Neural progenitor cell (in vitro differentiated cells): Measurements from ENCODE around the gene SDK1. TPM values are rescaled to one million over a fixed set of nuclear protein-coding genes. Genes with fewer than 3 reads are reported as not detected.

Source experiments
- DNase-seq: peaks from one replicate; pipeline ENCODE4 v3.0.0-alpha.2; 2016; ENCODE audit warnings: low spot score
- H2AFZ ChIP-seq: fragments of 200-600 bp; sonication (generic); replicated peaks from 2 replicates; pipeline ENCODE4 v1.6.1; 2016; ENCODE audit warnings: antibody characterized with exemption
- H3F3A ChIP-seq: fragments of 200-600 bp; sonication (generic); 2 replicates; pipeline ENCODE4 v1.6.1; 2016; ENCODE audit warnings: antibody characterized with exemption, low read depth
- H3K27ac ChIP-seq: fragments of 200-600 bp; sonication (generic); 2 replicates; pipeline ENCODE4 v1.5.1; 2016; ENCODE audit warnings: mild to moderate bottlenecking
- H3K27me3 ChIP-seq: fragments of 200-600 bp; sonication (generic); 2 replicates; pipeline ENCODE4 v1.6.1; 2016; ENCODE audit warnings: mild to moderate bottlenecking, moderate library complexity
- H3K36me3 ChIP-seq: fragments of 200-600 bp; sonication (generic); 2 replicates; pipeline ENCODE4 v1.5.1; 2016
- H3K4me1 ChIP-seq: fragments of 200-600 bp; sonication (generic); 2 replicates; pipeline ENCODE4 v1.6.1; 2016; ENCODE audit warnings: mixed run types
- H3K4me2 ChIP-seq: fragments of 200-600 bp; sonication (generic); 2 replicates; pipeline ENCODE4 v1.6.1; 2016
- H3K4me3 ChIP-seq: fragments of 200-600 bp; sonication (generic); 2 replicates; pipeline ENCODE4 v1.5.1; 2016
- H3K79me2 ChIP-seq: fragments of 200-600 bp; sonication (generic); 2 replicates; pipeline ENCODE4 v1.6.1; 2016; ENCODE audit warnings: low read depth
- H3K9ac ChIP-seq: fragments of 200-600 bp; sonication (generic); 2 replicates; pipeline ENCODE4 v1.6.1; 2016
- H3K9me3 ChIP-seq: fragments of 200-600 bp; sonication (generic); 2 replicates; pipeline ENCODE4 v1.5.1; 2016; ENCODE audit warnings: low read depth
- H4K20me1 ChIP-seq: fragments of 200-600 bp; sonication (generic); 2 replicates; pipeline ENCODE4 v1.6.1; 2016; ENCODE audit warnings: low read depth
- H3K27ac Mint-ChIP-seq: 3 replicates; pipeline ENCODE4 v1.8.0; 2021; ENCODE audit warnings: mixed read lengths
- H3K27me3 Mint-ChIP-seq: 2 replicates; pipeline ENCODE4 v1.8.0; 2022; ENCODE audit warnings: low read depth, mild to moderate bottlenecking, inconsistent platforms, moderate library complexity, mixed read lengths; ENCODE audit not compliant: insufficient read depth
- H3K36me3 Mint-ChIP-seq: 3 replicates; pipeline ENCODE4 v1.8.0; 2021; ENCODE audit warnings: mixed read lengths
- H3K4me1 Mint-ChIP-seq: 3 replicates; pipeline ENCODE4 v1.8.0; 2021; ENCODE audit warnings: mixed read lengths
- H3K4me3 Mint-ChIP-seq: 3 replicates; pipeline ENCODE4 v1.8.0; 2021; ENCODE audit warnings: mild to moderate bottlenecking, moderate library complexity, mixed read lengths
- H3K9me3 Mint-ChIP-seq: 3 replicates; pipeline ENCODE4 v1.8.0; 2020; ENCODE audit warnings: mixed read lengths
- EZH2 ChIP-seq: fragments of 200-600 bp; sonication (generic); IDR thresholded peaks from 2 replicates; pipeline ENCODE4 v1.6.1; 2017; ENCODE audit warnings: antibody characterized with exemption, mild to moderate bottlenecking, moderate library complexity
- EZH2phosphoT487 ChIP-seq: fragments of 200-600 bp; sonication (generic); IDR thresholded peaks from 2 replicates; pipeline ENCODE4 v1.6.1; 2017; ENCODE audit warnings: antibody characterized with exemption
- total RNA-seq: library from RNA; depleted of rRNA; stranded (reverse); fragments of >200 nt; gene quantifications from 2 replicates; pipeline ENCODE4 v1.2.3, GENCODE V29; 2015; ENCODE audit warnings: low replicate concordance
- TF ChIP-seq, protein P1 (sequence below): fragments of 200-600 bp; sonication (generic); IDR thresholded peaks from 2 replicates; pipeline ENCODE4 v1.5.1; 2017; ENCODE audit warnings: antibody characterized with exemption, mild to moderate bottlenecking

SDK1 gene
- total RNA-seq, 1 donor from 2014 or later: 4.9 TPM

DNA sequence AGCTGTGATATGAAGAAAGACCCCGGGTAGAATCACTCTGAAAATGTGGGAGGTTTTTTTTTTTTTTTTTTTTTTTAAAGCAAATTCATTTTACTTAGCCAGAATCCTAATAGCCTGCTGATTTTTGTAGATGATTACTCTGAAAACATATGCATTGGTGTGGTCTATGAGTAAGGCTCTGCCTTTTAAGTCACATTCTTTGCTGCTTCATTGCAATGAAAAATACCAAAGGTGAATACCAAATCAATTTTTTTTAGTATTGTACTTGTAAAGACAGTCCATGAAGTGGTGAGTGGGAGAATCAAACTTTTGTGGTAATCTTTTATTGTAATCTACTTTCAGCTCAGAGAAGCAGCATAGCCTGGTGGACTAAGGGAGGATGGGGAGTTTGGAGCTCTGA lies 130.3 kb downstream of the SDK1 start:
- Mint-ChIP-seq H3K4me1 (peaks cover 14% of the 10 kb centered on the region), H3K27me3 (no peaks in the 10 kb centered on the region), H3K4me3 (no peak overlapping the region), H3K27ac (no peak overlapping the region), H3K36me3 (peaks cover 5% of the 10 kb centered on the region), H3K9me3 (no peaks in the 10 kb centered on the region)
- H4K20me1 ChIP-seq: no peaks in the 10 kb centered on the region
- no peak overlapping the region for H3K4me3 ChIP-seq
- H3K27ac ChIP-seq: no peak overlapping the region
- no peaks in the 10 kb centered on the region for H3K79me2 ChIP-seq
- H3K9me3 ChIP-seq: no peaks in the 10 kb centered on the region
- no peak overlapping the region for H3K4me2 ChIP-seq
- no peaks in the 10 kb centered on the region for H3K36me3 ChIP-seq
- DNase-seq: no peak
- H3F3A ChIP-seq: no peaks in the 10 kb centered on the region
- H3K27me3 ChIP-seq: no peaks in the 10 kb centered on the region
- no peak overlapping the region for H2AFZ ChIP-seq
- no peak for TF ChIP-seq EZH2
- TF ChIP-seq, protein P1, sequence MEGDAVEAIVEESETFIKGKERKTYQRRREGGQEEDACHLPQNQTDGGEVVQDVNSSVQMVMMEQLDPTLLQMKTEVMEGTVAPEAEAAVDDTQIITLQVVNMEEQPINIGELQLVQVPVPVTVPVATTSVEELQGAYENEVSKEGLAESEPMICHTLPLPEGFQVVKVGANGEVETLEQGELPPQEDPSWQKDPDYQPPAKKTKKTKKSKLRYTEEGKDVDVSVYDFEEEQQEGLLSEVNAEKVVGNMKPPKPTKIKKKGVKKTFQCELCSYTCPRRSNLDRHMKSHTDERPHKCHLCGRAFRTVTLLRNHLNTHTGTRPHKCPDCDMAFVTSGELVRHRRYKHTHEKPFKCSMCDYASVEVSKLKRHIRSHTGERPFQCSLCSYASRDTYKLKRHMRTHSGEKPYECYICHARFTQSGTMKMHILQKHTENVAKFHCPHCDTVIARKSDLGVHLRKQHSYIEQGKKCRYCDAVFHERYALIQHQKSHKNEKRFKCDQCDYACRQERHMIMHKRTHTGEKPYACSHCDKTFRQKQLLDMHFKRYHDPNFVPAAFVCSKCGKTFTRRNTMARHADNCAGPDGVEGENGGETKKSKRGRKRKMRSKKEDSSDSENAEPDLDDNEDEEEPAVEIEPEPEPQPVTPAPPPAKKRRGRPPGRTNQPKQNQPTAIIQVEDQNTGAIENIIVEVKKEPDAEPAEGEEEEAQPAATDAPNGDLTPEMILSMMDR: no peak
- no peak for TF ChIP-seq EZH2phosphoT487
- H3K9ac ChIP-seq: no peak overlapping the region
- peaks cover 7% of the 10 kb centered on the region for H3K4me1 ChIP-seq

DNA sequence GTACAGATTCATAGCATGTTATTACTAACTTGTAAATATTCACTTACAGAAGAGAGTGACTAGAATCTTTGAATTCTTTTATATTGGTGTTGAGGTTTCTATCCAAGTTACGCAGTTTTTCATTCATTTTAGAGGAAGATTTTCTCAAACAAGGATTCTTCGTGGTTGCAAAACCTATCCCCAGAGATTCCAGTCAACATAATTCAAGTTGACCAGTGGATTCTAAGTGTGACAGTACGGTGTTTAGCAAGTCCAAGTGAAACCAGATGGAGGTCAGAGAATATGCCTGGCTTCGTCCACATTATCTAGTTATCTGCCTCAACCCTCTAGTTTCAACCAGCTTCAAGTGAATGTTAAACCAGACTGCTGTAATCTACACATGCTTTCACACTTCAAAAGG lies 131.9 kb downstream of the SDK1 start:
- H3K9me3 ChIP-seq: no peaks in the 10 kb centered on the region
- H3F3A ChIP-seq: no peaks in the 10 kb centered on the region
- TF ChIP-seq EZH2: no peak
- no peak for TF ChIP-seq EZH2phosphoT487
- TF ChIP-seq, protein P1: no peak
- Mint-ChIP-seq H3K4me1 (peaks cover 20% of the 10 kb centered on the region), H3K9me3 (no peaks in the 10 kb centered on the region), H3K27me3 (no peaks in the 10 kb centered on the region), H3K4me3 (no peak overlapping the region), H3K27ac (no peak overlapping the region), H3K36me3 (peaks cover 5% of the 10 kb centered on the region)
- no peaks in the 10 kb centered on the region for H4K20me1 ChIP-seq
- H3K36me3 ChIP-seq: no peaks in the 10 kb centered on the region
- no peak overlapping the region for H2AFZ ChIP-seq
- no peaks in the 10 kb centered on the region for H3K79me2 ChIP-seq
- no peak overlapping the region for H3K4me2 ChIP-seq
- no peak overlapping the region for H3K4me3 ChIP-seq
- H3K27me3 ChIP-seq: no peaks in the 10 kb centered on the region
- H3K9ac ChIP-seq: no peak overlapping the region
- H3K4me1 ChIP-seq: peaks cover 21% of the 10 kb centered on the region
- DNase-seq: no peak
- H3K27ac ChIP-seq: no peak overlapping the region

DNA sequence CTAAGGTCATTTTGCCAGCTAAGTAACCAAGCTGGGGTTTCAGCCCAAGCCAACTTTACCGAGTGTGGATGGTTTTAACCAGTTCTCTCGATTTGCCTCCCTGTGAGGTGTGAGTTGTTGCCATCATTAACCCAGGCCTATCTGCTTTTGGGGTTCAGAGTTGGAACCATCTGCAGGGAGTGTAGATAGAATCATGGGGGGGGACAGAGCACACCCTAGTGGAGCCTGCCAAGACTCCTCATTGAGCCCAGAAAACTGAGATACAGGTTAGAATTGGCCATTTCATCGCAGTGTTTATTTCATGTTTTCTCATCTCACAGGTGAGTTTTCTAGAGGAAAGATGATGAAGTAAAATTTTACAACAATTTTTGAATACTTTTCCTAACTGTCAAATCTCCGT lies 133.6 kb downstream of the SDK1 start:
- no peaks in the 10 kb centered on the region for H3K27me3 ChIP-seq
- no peak overlapping the region for H3K27ac ChIP-seq
- no peaks in the 10 kb centered on the region for H4K20me1 ChIP-seq
- no peaks in the 10 kb centered on the region for H3F3A ChIP-seq
- no peak overlapping the region for H3K9ac ChIP-seq
- peaks cover 21% of the 10 kb centered on the region for H3K4me1 ChIP-seq
- no peaks in the 10 kb centered on the region for H3K36me3 ChIP-seq
- DNase-seq: no peak
- no peaks in the 10 kb centered on the region for H3K9me3 Mint-ChIP-seq
- no peak overlapping the region for H3K27ac Mint-ChIP-seq
- H3K36me3 Mint-ChIP-seq: peaks cover 5% of the 10 kb centered on the region
- no peak overlapping the region for H2AFZ ChIP-seq
- TF ChIP-seq EZH2phosphoT487 (no peak), EZH2 (no peak)
- TF ChIP-seq, protein P1: no peak
- no peaks in the 10 kb centered on the region for H3K27me3 Mint-ChIP-seq
- H3K79me2 ChIP-seq: no peaks in the 10 kb centered on the region
- no peak overlapping the region for H3K4me3 ChIP-seq
- no peak overlapping the region for H3K4me2 ChIP-seq
- H3K4me1 Mint-ChIP-seq: peaks cover 22% of the 10 kb centered on the region
- H3K4me3 Mint-ChIP-seq: no peak overlapping the region
- H3K9me3 ChIP-seq: no peaks in the 10 kb centered on the region

DNA sequence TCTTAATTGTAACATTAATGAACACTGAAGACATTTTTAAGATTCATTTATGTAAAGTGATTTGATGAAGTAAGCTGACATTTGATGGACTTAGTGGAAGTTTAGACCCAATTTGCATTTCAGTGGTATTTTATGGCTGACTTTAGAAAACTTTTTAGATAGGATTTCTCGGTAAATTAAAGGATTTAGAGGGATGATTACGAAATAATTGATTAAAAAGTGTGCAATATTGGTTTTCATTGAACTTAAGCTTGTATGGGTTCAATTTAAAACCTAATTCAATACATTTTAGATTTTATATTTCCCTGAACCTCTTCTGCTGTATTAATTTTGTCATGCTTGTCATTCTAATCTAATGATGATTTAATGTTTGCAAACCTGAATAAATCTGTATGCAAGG lies 135.1 kb downstream of the SDK1 start:
- Histone ChIP-seq H3K79me2 (no peaks in the 10 kb centered on the region), H3K9me3 (no peaks in the 10 kb centered on the region), H3K9ac (no peak overlapping the region), H3K36me3 (no peaks in the 10 kb centered on the region), H3K4me3 (no peak overlapping the region), H3K27ac (no peak overlapping the region), H2AFZ (no peak overlapping the region), H3K4me2 (no peak overlapping the region), H4K20me1 (no peaks in the 10 kb centered on the region), H3K27me3 (no peaks in the 10 kb centered on the region), H3F3A (no peaks in the 10 kb centered on the region), H3K4me1 (peaks cover 14% of the 10 kb centered on the region)
- Mint-ChIP-seq H3K4me1 (peaks cover 12% of the 10 kb centered on the region), H3K4me3 (no peak overlapping the region), H3K27me3 (no peaks in the 10 kb centered on the region), H3K9me3 (no peaks in the 10 kb centered on the region), H3K36me3 (peaks cover 5% of the 10 kb centered on the region), H3K27ac (no peak overlapping the region)
- no peak for DNase-seq
- no peak for TF ChIP-seq EZH2
- TF ChIP-seq, protein P1: no peak
- TF ChIP-seq EZH2phosphoT487: no peak
